H1 (cell line): Measurements from ENCODE around the gene SCN1B. TPM values are rescaled to one million over a fixed set of nuclear protein-coding genes. Genes with fewer than 3 reads are reported as not detected.

Source experiments
- CTCF ChIA-PET: fragments of 300-600 bp; sonication (Branson Sonifier 250); formaldehyde crosslinking; loops from one replicate; lab custom pipeline; 2021; ENCODE audit not compliant: partially characterized antibody; lab: Charles Lee
- POLR2A ChIA-PET: fragments of 300-600 bp; sonication (Branson Sonifier 250); formaldehyde crosslinking; loops from one replicate; lab custom pipeline; 2021; ENCODE audit warnings: inconsistent platforms; ENCODE audit not compliant: partially characterized antibody; lab: Charles Lee
- DNase-seq, 2 experiments: peaks; one replicate each; pipeline versions ENCODE4 v3.0.0 to v3.0.0-alpha.2; 2010 to 2022; ENCODE audit warnings: low spot score in 2 of 2, low read depth in 1 of 2, mixed read lengths in 1 of 2
- FAIRE-seq: peaks from 2 replicates; lab custom pipeline; 2011; peaks lifted over from hg19 to GRCh38; lab: Jason Lieb, UNC
- H2AFZ ChIP-seq: 2 replicates; pipeline ENCODE4 v1.8.1; 2012; ENCODE audit warnings: low read length, inconsistent platforms
- H2AK5ac ChIP-seq: 2 replicates; pipeline ENCODE4 v1.6.1; 2013; ENCODE audit warnings: low read depth, low read length
- H2BK120ac ChIP-seq: replicated peaks from 2 replicates; pipeline ENCODE3; 2013; ENCODE audit warnings: low read depth, low read length, inconsistent platforms
- H2BK12ac ChIP-seq: 2 replicates; pipeline ENCODE4 v1.6.1; 2013; ENCODE audit warnings: low read depth, low read length
- H2BK15ac ChIP-seq: 2 replicates; pipeline ENCODE4 v1.6.1; 2013; ENCODE audit warnings: low read length
- H2BK20ac ChIP-seq: 2 replicates; pipeline ENCODE4 v1.6.1; 2013; ENCODE audit warnings: low read length
- H2BK5ac ChIP-seq: 2 replicates; pipeline ENCODE4 v1.6.1; 2013; ENCODE audit warnings: low read depth, low read length
- H3K14ac ChIP-seq: 2 replicates; pipeline ENCODE4 v1.6.1; 2013; ENCODE audit warnings: inconsistent platforms; ENCODE audit not compliant: insufficient read length
- H3K18ac ChIP-seq: 2 replicates; pipeline ENCODE4 v1.6.1; 2013; ENCODE audit warnings: low read length; ENCODE audit errors: extremely low read depth
- H3K23ac ChIP-seq: 2 replicates; pipeline ENCODE4 v1.6.1; 2013; ENCODE audit warnings: inconsistent platforms; ENCODE audit not compliant: insufficient read length
- H3K23me2 ChIP-seq: 2 replicates; pipeline ENCODE4 v1.6.1; 2013; ENCODE audit warnings: low read depth, low read length
- H3K27ac ChIP-seq: 2 replicates; pipeline ENCODE4 v1.6.1; 2011; ENCODE audit warnings: low read depth, low read length, inconsistent platforms
- H3K27me3 ChIP-seq, 4 experiments: replicated peaks in 1 of 4; 1 replicate in 1 of 4; 2 replicates in 3 of 4; pipeline versions ENCODE4 v1.6.1 to v1.8.1; 2011 to 2013; ENCODE audit warnings: low read length in 3 of 4, mild to moderate bottlenecking in 3 of 4, inconsistent platforms in 2 of 4, mixed read lengths in 2 of 4, moderate library complexity in 1 of 4; ENCODE audit not compliant: control insufficient read depth in 3 of 4, insufficient read depth in 3 of 4; ENCODE audit errors: extremely low read depth in 1 of 4
- H3K36me3 ChIP-seq, 4 experiments: 2 replicates each; pipeline versions ENCODE4 v1.6.1 to v1.8.1; 2011 to 2013; ENCODE audit warnings: mild to moderate bottlenecking in 4 of 4, low read length in 3 of 4, moderate library complexity in 2 of 4, control low read depth in 1 of 4, inconsistent platforms in 1 of 4; ENCODE audit not compliant: insufficient read depth in 4 of 4, control insufficient read depth in 2 of 4
- H3K4ac ChIP-seq: replicated peaks from 2 replicates; pipeline ENCODE3; 2013; ENCODE audit warnings: low read length, low read depth, mixed read lengths, inconsistent platforms; ENCODE audit not compliant: insufficient read length
- H3K4me1 ChIP-seq, 4 experiments: replicated peaks in 1 of 4; 1 replicate in 1 of 4; 2 replicates in 3 of 4; pipeline versions ENCODE4 v1.6.1 to v1.8.1; 2011 to 2013; ENCODE audit warnings: low read length in 3 of 4, inconsistent platforms in 2 of 4, mixed read lengths in 1 of 4; ENCODE audit not compliant: insufficient read depth in 4 of 4, control insufficient read depth in 3 of 4
- H3K4me2 ChIP-seq, 2 experiments: 2 replicates each; pipeline versions ENCODE4 v1.6.1 to v1.8.1; 2011 to 2013; ENCODE audit warnings: low read depth in 2 of 2, low read length in 2 of 2, control low read depth in 1 of 2, inconsistent platforms in 1 of 2, mild to moderate bottlenecking in 1 of 2; ENCODE audit not compliant: insufficient read depth in 1 of 2
- H3K4me3 ChIP-seq, 4 experiments: fragments of 200-600, 300-600 bp in 1 of 4; sonication (generic), shearing (Covaris generic), sonication (Bioruptor Twin) in 1 of 4; 2 replicates each; pipeline versions ENCODE4 v1.5.1 to v1.8.1; 2011 to 2016; ENCODE audit warnings: low read length in 4 of 4, low read depth in 3 of 4, control low read depth in 2 of 4, inconsistent platforms in 2 of 4, mild to moderate bottlenecking in 2 of 4, mixed read lengths in 1 of 4, moderate library complexity in 1 of 4; ENCODE audit not compliant: insufficient read depth in 2 of 4; ENCODE audit errors: extremely low read depth in 1 of 4
- H3K56ac ChIP-seq: replicated peaks from 2 replicates; pipeline ENCODE3; 2013; ENCODE audit warnings: low read depth, mild to moderate bottlenecking, mixed read lengths, low read length, inconsistent platforms; ENCODE audit not compliant: insufficient read length
- H3K79me1 ChIP-seq: 2 replicates; pipeline ENCODE4 v1.6.1; 2013; ENCODE audit warnings: low read depth, low read length, control low read depth
- H3K79me2 ChIP-seq, 2 experiments: 2 replicates each; pipeline versions ENCODE4 v1.6.1 to v1.8.1; 2012 to 2013; ENCODE audit warnings: low read length in 2 of 2, mild to moderate bottlenecking in 2 of 2, inconsistent platforms in 1 of 2; ENCODE audit not compliant: insufficient read depth in 2 of 2, control insufficient read depth in 1 of 2
- H3K9ac ChIP-seq, 4 experiments: replicated peaks in 1 of 4; 1 replicate in 1 of 4; 2 replicates in 3 of 4; pipeline versions ENCODE4 v1.6.1 to v1.8.1; 2011 to 2013; ENCODE audit warnings: low read depth in 3 of 4, low read length in 3 of 4, control low read depth in 2 of 4, mild to moderate bottlenecking in 2 of 4, moderate library complexity in 2 of 4, inconsistent platforms in 1 of 4; ENCODE audit errors: extremely low read depth in 1 of 4
- H3K9me3 ChIP-seq, 2 experiments: 2 replicates each; pipeline versions ENCODE4 v1.6.1 to v1.8.1; 2012 to 2013; ENCODE audit warnings: mild to moderate bottlenecking in 2 of 2, moderate library complexity in 2 of 2, control low read depth in 1 of 2, inconsistent platforms in 1 of 2, low read depth in 1 of 2, low read length in 1 of 2, mixed read lengths in 1 of 2; ENCODE audit not compliant: insufficient read depth in 2 of 2
- H4K20me1 ChIP-seq, 2 experiments: replicated peaks in 1 of 2; 2 replicates each; pipeline versions ENCODE3 to v1.8.1; 2011 to 2013; ENCODE audit warnings: inconsistent platforms in 2 of 2, low read length in 2 of 2, mild to moderate bottlenecking in 1 of 2; ENCODE audit not compliant: insufficient read depth in 2 of 2, control insufficient read depth in 1 of 2
- H4K5ac ChIP-seq: 2 replicates; pipeline ENCODE4 v1.6.1; 2013; ENCODE audit warnings: low read length, low read depth, mixed read lengths, inconsistent platforms; ENCODE audit not compliant: insufficient read length
- H4K8ac ChIP-seq: 2 replicates; pipeline ENCODE4 v1.8.0; 2013; ENCODE audit warnings: mild to moderate bottlenecking, moderate library complexity, low read length, inconsistent platforms; ENCODE audit not compliant: insufficient read depth; ENCODE audit errors: extremely low read depth
- H4K91ac ChIP-seq: replicated peaks from 2 replicates; pipeline ENCODE3; 2013; ENCODE audit warnings: low read length, mixed read lengths, inconsistent platforms; ENCODE audit not compliant: insufficient read length
- BCL11A ChIP-seq, 2 experiments: IDR thresholded peaks; one replicate each; pipeline ENCODE4 v1.6.1; 2011; ENCODE audit warnings: low read depth in 2 of 2, low read length in 2 of 2, mild to moderate bottlenecking in 2 of 2
- WGBS, 2 experiments: shearing (Covaris generic) in 1 of 2; methylation state at CpG; one replicate each; pipeline versions ENCODE4 v1.1.6 to v1.1.7; 2013 to 2015; ENCODE audit warnings: low lambda C conversion rate in 2 of 2, mixed read lengths in 2 of 2, inconsistent platforms in 1 of 2, low coverage in 1 of 2, missing lambda C conversion rate in 1 of 2; ENCODE audit not compliant: insufficient replicate concordance in 2 of 2, insufficient coverage in 1 of 2, insufficient read length in 1 of 2; ENCODE audit errors: extremely low coverage in 1 of 2, missing lambda C conversion rate in 1 of 2; 5-methylcytosine and 5-hydroxymethylcytosine counted together
- polyA plus RNA-seq, 7 experiments: library from polyadenylated mRNA; depleted of rRNA in 3 of 7; stranded (reverse) in 5 of 7; unstranded in 2 of 7; fragments of >200 nt in 5 of 7; fragments of 200-250 nt in 2 of 7; gene quantifications; 1 replicate in 5 of 7; 2 replicates in 1 of 7; 4 replicates in 1 of 7; pipeline versions ENCODE4 v1.2.1 to v1.2.3, GENCODE V29; 2011 to 2013; ENCODE audit warnings: missing spikeins in 2 of 7, mixed read lengths in 2 of 7
- total RNA-seq: library from RNA; stranded (reverse); fragmentation: NEBNext Ultra II Directional; extraction: Animal tissue kit (Norgen Biotek cat#: 25700); gene quantifications from 2 replicates; pipeline ENCODE4 v1.2.1, GENCODE V29; 2021

The SCN1B gene
- total and polyA plus RNA-seq, 2 of the 8 experiments (the other 6 are each of a cell fraction or from before 2014, with no cell fraction given) = 3.1 to 3.5 TPM

GRCh38 chr19:35018379-35018778 is 11.9 kb upstream of the SCN1B start:
- Histone ChIP-seq H3K4ac (no peak overlapping the region), H4K5ac (no peak overlapping the region), H2AK5ac (no peak overlapping the region), H3K23ac (no peak overlapping the region), H3K9ac (no peak overlapping the region), H4K20me1 (peaks cover 7 to 21% of the 10 kb centered on the region in 2 experiments), H3K27me3 (no peaks in the 10 kb centered on the region; a peak in 1 of 7 replicates), H3K27ac (no peak overlapping the region), H2BK120ac (no peak overlapping the region), H3K79me2 (no peaks in the 10 kb centered on the region), H3K4me1 (no peaks in the 10 kb centered on the region), H2AFZ (no peak overlapping the region), H3K23me2 (no peaks in the 10 kb centered on the region), H3K4me3 (no peak overlapping the region), H4K8ac (no peak overlapping the region), H2BK5ac (no peak overlapping the region), H3K18ac (no peak overlapping the region), H3K36me3 (peaks cover 54 to 88% (median 79%) of the 10 kb centered on the region in 4 experiments), H2BK15ac (no peak overlapping the region), H3K14ac (no peak overlapping the region), H4K91ac (no peak overlapping the region), H2BK12ac (no peak overlapping the region), H3K56ac (no peak overlapping the region), H3K4me2 (no peak overlapping the region), H3K79me1 (no peaks in the 10 kb centered on the region; the same call in 1 of the 2 replicates), H3K9me3 (no peaks in the 10 kb centered on the region), H2BK20ac (no peak overlapping the region)
- DNase-seq (no peak), FAIRE-seq (no peak)
- TF ChIP-seq BCL11A (IDR thresholded peaks at IDR 0.05; ENCODE audit: low read depth in 2 of 2, low read length in 2 of 2) = no peak
- WGBS, 2 experiments = 92% methylated on average over 4 of the region's 4 CpGs; no CpG with 5 or more reads in 1 of the 2 experiments
- ChIA-PET CTCF (no interaction called here), POLR2A (interaction anchor here (0.5 to 24.8 kb wide), 5 partner anchors 8 to 335 kb away, joined by 3 to 366 read pairs (median 7); partner anchors contain the start of gene GRAMD1A)
